Activated CD8-positive, alpha-beta T cell treated with anti-CD3 and anti-CD28 coated beads, Interleukin-2, amount 10 ng/mL, durations not matched to agents 7 days and 5 days (primary cell): ENCODE results near the gene PRDM7. TPM values are rescaled to one million over a fixed set of nuclear protein-coding genes. Genes with fewer than 3 reads are reported as not detected.
A peak's percentile ranks its signal among the peaks of the same experiment; 100 is the strongest.
"Not testable (repeated sequence)": the region's sequence is repeated elsewhere in the genome, so short reads cannot be mapped to it uniquely, and the experiment has no call there.

Experiments
- ATAC-seq: fragments of 150-1000 bp; cut with Tn5 transposase; one replicate; pipeline ENCODE4 v1.10.0; 2021; ENCODE audit warnings: moderate library complexity
- CTCF ChIA-PET: fragments of 350-600 bp; sonication (Branson Sonifier 250); formaldehyde crosslinking; loops from one replicate; lab custom pipeline; 2021; ENCODE audit warnings: antibody characterized with exemption; lab: Charles Lee
- POLR2A ChIA-PET: fragments of 350-600 bp; sonication (Branson Sonifier 250); formaldehyde crosslinking; loops from one replicate; lab custom pipeline; 2021; ENCODE audit warnings: antibody characterized with exemption; lab: Charles Lee
- DNase-seq: peaks from one replicate; pipeline ENCODE4 v3.0.0-alpha.2; 2020
- H3K27ac Mint-ChIP-seq: one replicate; pipeline ENCODE4 v1.8.0; 2021; ENCODE audit warnings: mild to moderate bottlenecking, mixed read lengths
- H3K27me3 Mint-ChIP-seq: one replicate; pipeline ENCODE4 v1.8.0; 2021; ENCODE audit warnings: low read depth, mixed read lengths
- H3K36me3 Mint-ChIP-seq: one replicate; pipeline ENCODE4 v1.8.0; 2021; ENCODE audit warnings: low read depth, mixed read lengths
- H3K4me1 Mint-ChIP-seq: one replicate; pipeline ENCODE4 v1.8.0; 2021; ENCODE audit warnings: low read depth, mixed read lengths
- H3K4me3 Mint-ChIP-seq: one replicate; pipeline ENCODE4 v1.8.0; 2021; ENCODE audit warnings: mild to moderate bottlenecking, mixed read lengths
- H3K9me3 Mint-ChIP-seq: one replicate; pipeline ENCODE4 v1.8.0; 2022; ENCODE audit warnings: mixed read lengths; ENCODE audit not compliant: insufficient read depth
- total RNA-seq, 2 experiments: library from RNA; stranded (reverse); gene quantifications; one replicate each; pipeline ENCODE4 v1.2.3, GENCODE V29; 2021

Gene PRDM7
- total RNA-seq, 2 experiments from 2014 or later: not detected

DNA sequence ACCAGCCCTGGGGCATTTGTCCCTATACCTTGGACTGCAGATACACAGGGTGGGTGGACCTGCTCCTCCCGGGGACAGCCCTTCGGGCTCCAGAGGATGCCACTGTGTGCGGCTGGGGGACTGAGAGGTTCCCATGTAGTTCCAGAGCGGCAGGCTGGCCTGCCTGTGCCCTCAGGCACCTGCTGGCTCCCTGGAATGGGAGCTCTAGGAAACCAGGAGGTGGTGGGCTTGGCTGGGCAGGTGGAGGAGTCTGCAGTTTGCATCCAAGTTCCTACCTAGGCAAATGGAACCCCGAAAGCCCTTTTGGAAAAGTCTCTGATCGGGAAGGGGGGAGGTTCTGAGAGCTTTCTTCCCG is 58.9 kb downstream of the PRDM7 start:
- Mint-ChIP-seq H3K4me3 (peak overlapping the region; percentile 59), H3K27me3 (peaks cover 35% of the 10 kb centered on the region), H3K4me1 (peaks cover 22% of the 10 kb centered on the region), H3K9me3 (peaks cover 7% of the 10 kb centered on the region), H3K36me3 (peaks cover 5% of the 10 kb centered on the region), H3K27ac (no peak overlapping the region)
- ChIA-PET POLR2A (no interaction called here), CTCF (no interaction called here)
- no peak for ATAC-seq
- no peak for DNase-seq

DNA sequence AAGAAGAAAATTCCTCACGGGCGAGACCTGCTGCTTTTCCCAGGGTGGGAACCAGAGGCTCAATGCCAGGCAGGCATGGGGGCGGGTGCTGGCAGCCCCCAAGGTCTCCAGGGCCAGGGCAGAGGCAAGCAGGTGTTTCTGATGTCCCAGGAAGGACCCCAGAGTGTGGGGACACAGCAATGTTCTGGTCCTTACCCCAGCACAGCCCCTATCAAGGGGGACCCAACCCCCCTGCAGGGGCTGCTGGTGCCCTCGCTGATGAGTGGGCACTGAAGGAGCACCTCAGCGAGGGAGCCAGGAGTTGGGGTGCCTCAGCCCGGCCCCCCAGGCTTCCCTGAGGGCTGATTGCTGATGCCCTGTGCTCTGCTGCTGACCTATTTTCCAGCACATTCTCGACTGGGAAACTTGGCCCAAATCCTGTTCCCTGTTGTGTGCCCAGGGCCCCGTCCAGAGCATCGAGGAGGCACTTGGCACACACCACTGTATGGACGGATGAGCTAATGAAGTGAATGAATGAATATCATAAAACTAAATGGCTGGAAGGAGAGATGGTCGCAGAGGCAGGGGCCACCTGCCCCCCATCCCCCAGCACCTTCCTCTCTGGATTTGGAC is 60.7 kb downstream of the PRDM7 start:
- H3K4me1 Mint-ChIP-seq: peaks cover 13% of the 10 kb centered on the region
- peaks cover 35% of the 10 kb centered on the region for H3K27me3 Mint-ChIP-seq
- H3K36me3 Mint-ChIP-seq: peaks cover 3% of the 10 kb centered on the region
- H3K27ac Mint-ChIP-seq: no peak overlapping the region
- ATAC-seq (no peak), DNase-seq (no peak)
- ChIA-PET CTCF (no interaction called here), POLR2A (no interaction called here)
- H3K4me3 Mint-ChIP-seq: no peak overlapping the region
- H3K9me3 Mint-ChIP-seq: no peaks in the 10 kb centered on the region

DNA sequence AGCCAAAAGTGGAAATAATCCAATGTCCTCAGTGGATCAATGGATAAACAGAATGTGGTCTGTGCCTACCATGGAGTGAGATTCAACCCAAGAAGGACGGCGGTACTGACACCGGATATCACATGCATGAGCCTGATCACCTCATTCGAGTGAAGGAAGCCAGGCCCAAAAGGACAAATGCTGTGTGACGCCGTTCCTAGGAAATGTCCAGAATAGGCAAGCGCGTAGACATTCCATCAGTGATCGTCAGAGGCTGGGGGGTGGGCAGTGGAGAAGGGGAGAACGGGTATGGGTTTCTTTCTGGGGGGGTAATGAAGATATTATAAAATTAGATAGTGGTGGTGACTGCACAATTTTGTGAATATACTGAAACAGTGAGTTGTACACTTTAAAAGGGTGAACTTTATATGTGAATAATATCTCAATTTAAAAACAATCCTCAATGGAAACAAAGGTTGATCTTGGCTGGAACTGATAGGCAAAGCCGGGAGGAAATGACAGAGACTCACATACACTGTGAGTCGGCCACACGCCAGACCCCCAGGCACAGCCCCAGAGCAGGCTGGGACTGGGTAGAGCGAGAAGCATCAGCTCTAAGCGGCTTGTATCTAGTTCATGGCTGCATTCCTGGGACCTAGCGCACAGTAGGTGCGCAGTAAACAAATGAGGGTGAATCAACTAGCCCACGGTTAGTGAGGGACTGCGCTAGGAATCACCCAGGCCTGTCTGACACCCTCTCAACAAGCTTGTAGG is 61.4 kb downstream of the PRDM7 start:
- H3K9me3 Mint-ChIP-seq: no peaks in the 10 kb centered on the region
- no peak overlapping the region for H3K27ac Mint-ChIP-seq
- no peak overlapping the region for H3K4me3 Mint-ChIP-seq
- H3K36me3 Mint-ChIP-seq: no peaks in the 10 kb centered on the region
- DNase-seq: no peak
- H3K27me3 Mint-ChIP-seq: peaks cover 32% of the 10 kb centered on the region
- ATAC-seq: no peak
- peaks cover 7% of the 10 kb centered on the region for H3K4me1 Mint-ChIP-seq
- CTCF ChIA-PET: no interaction called here
- POLR2A ChIA-PET: no interaction called here

DNA sequence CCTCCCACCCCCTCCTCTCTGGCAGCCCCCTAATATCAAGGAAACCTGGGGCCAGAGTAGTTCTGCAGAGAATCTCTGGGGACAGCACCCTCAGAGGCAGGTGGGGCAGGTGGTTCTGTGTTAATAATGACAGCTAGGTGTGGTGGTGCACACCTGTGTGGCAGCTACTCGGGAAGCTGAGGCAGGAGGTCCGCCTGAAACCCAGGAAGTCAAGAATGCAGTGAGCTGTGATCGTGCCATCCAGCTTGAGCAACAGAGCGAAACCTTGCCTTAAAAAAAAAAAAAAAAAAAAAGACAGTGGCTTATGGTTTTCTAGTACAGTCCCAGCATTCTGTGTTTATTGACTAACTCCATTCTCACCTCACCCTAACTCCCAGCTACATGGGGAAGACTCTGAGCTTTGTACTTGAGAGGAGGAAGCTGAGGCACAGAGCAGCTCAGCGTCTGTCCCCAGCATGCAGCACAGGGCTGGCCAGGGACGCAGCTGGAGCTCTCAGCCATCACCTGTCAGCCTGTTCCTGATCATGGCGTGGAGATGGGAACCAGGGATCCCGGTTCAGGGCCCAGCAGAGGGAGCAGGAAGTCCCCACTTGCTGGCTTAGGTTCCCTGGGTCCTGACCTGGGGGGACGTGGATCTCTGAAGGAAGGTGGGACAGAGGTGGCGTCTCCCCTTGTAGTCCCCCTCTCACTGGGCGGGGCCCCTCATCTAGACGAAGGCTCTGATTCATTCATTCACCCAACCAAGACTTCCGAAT is 64.0 kb downstream of the PRDM7 start:
- H3K4me1 Mint-ChIP-seq: peaks cover 15% of the 10 kb centered on the region
- CTCF ChIA-PET: no interaction called here
- no peak for ATAC-seq
- no peaks in the 10 kb centered on the region for H3K36me3 Mint-ChIP-seq
- DNase-seq: no peak
- no peak overlapping the region for H3K4me3 Mint-ChIP-seq
- peaks cover 24% of the 10 kb centered on the region for H3K27me3 Mint-ChIP-seq
- POLR2A ChIA-PET: interaction anchor here (0.7 kb wide), 1 partner anchor 37 kb away, joined by 3 read pairs; no protein-coding TSS in a partner anchor
- no peaks in the 10 kb centered on the region for H3K9me3 Mint-ChIP-seq
- no peak overlapping the region for H3K27ac Mint-ChIP-seq

DNA sequence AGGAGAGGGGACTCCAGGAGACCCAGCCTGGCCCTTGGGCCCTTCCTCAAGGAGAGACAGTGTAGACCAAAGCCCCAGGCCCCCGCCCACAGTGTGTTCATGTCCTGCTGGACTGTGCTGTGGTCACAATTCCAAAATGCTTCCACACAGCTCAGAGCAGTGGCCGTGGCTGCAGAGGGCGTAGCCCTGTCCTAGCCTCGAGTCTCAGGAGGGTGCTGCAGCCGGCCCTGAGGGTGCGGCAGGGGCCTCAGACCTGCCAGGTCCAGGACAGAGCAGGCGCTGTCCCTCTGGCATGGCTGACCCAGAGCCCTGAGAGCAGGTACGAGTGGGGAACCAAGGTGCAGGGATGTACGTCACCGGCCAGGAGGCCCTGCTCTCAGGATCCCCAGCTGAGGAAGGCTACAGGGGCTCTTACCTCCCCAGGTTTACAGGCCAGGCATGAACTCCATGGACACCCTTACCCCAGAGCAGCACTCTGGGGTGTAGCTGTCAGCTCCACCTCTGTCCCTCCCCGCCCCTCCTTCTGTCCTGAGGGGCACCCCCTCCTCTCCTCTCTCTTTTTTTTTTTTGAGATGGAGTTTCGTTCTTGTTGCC is 65.1 kb downstream of the PRDM7 start:
- CTCF ChIA-PET: no interaction called here
- H3K27ac Mint-ChIP-seq: no peak overlapping the region
- peaks cover 18% of the 10 kb centered on the region for H3K27me3 Mint-ChIP-seq
- H3K36me3 Mint-ChIP-seq: no peaks in the 10 kb centered on the region
- H3K4me3 Mint-ChIP-seq: no peak overlapping the region
- H3K9me3 Mint-ChIP-seq: no peaks in the 10 kb centered on the region
- POLR2A ChIA-PET: no interaction called here
- ATAC-seq: no peak
- H3K4me1 Mint-ChIP-seq: peaks cover 15% of the 10 kb centered on the region
- no peak for DNase-seq

DNA sequence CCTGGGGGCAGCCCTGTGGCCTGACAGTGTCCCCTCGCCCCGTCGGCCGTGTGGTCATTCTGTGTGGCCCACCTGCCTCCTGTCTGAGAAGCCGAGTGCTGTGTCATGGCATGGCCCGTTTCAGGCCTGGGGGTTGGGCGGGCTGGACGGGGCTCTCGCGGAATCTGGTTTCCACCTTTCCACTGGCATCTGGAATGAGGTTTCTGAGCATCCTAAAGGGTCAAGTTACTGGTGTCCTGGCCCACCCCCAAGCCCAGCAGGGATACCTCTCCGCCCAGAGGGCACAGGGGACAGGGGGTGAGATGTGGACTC is 65.7 kb downstream of the PRDM7 start:
- DNase-seq (no peak), ATAC-seq (no peak)
- Mint-ChIP-seq H3K9me3 (no peaks in the 10 kb centered on the region), H3K4me1 (peaks cover 15% of the 10 kb centered on the region), H3K4me3 (no peak overlapping the region), H3K36me3 (no peaks in the 10 kb centered on the region), H3K27ac (no peak overlapping the region), H3K27me3 (peaks cover 18% of the 10 kb centered on the region)
- ChIA-PET POLR2A (no interaction called here), CTCF (no interaction called here)

DNA sequence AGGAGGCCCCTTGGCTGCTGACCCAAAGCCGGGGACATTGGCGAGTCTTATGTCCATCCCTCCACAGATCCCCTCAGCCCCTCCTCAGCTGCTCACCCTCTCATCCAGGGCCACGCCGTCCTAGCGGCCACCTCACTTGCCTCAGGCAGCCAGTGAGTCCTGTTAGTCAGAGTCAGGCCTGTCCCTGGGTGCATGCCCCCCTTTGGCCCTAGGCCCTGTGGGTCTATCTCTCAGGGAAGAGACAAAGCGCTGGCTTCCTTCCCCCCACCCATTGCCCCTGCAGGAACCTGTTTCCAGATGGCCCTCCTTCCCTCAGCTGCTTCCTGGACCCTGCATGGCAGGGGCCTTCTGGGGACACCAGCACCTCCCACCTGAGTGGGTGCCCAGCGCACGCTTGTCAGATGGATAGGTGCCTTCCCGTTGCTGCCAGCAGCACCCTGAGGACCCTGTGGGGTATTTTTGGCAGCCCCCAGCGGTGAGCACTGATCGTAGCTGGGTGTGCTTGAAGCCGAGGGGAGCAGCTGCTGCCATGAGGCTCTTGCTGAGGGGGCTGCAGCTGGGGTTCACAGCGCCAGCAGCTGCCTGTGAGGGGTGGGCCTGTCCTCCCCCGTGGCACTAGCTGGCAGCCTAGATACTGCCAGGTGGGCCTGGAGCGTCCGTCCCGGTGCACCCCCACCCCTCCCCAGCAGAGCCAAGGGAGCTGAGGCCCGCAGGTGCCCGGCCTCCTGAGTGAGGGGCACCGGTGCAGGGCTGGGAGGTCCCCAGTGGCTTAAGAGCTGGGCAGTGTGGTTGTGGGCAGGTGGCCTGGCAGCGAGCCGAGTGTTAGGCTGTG is 66.2 kb downstream of the PRDM7 start:
- POLR2A ChIA-PET: interaction anchor here (0.6 kb wide), 1 partner anchor 25 kb away, joined by 3 read pairs; no protein-coding TSS in a partner anchor
- CTCF ChIA-PET: no interaction called here

DNA sequence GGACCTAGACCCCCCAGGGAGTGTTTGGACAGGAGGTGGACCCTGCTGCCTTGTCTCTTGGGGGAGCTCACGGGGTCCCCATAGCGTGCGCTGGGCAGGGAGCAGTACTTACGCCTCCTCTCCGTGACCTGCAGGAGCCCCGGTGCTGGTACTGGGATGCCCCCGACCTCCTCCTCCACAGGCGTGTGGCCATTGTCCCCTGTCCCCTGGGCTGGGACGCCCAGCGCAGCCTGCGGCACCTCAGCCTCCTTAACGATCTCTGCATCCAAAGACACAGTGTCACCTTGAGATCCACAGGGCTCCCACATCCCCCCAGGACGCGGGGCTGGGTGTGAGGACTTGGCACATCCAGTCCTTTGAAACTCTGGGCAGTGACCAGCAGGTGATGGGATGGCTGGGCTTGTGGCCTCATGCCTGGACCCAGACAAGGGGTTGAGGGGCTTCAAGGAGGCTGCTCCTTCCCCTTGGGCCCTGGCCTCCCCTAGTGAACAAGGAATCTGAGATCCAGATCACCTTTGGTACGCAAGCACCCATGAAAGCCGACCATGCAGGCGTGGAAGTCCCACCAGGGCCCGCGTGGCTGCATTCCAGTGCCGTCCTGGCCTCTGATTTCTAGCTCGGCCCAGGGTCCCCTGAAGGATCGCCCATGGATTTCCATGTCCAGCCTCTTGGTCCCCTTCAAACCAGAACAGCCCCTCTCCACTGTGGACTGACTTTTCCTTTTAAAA is 67.8 kb downstream of the PRDM7 start:
- ATAC-seq (no peak), DNase-seq (no peak)
- no peaks in the 10 kb centered on the region for H3K9me3 Mint-ChIP-seq
- H3K4me1 Mint-ChIP-seq: peaks cover 15% of the 10 kb centered on the region
- no peaks in the 10 kb centered on the region for H3K36me3 Mint-ChIP-seq
- ChIA-PET CTCF (interaction anchor here (0.8 to 0.9 kb wide), 2 partner anchors 10 to 12 kb away, joined by 4 to 5 read pairs; partner anchors contain the start of gene DBNDD1), POLR2A (interaction anchor here (0.8 kb wide), 1 partner anchor 168 kb away, joined by 3 read pairs; no protein-coding TSS in a partner anchor)
- H3K27me3 Mint-ChIP-seq: peaks cover 8% of the 10 kb centered on the region
- peak overlapping the region; percentile 49 for H3K4me3 Mint-ChIP-seq
- peak overlapping the region; percentile 77 for H3K27ac Mint-ChIP-seq

More for the DNA sequence above, 66.2 kb downstream of the PRDM7 start:
- ATAC-seq: no peak
- Mint-ChIP-seq H3K36me3 (no peaks in the 10 kb centered on the region), H3K4me1 (peaks cover 15% of the 10 kb centered on the region), H3K27ac (no peak overlapping the region), H3K9me3 (no peaks in the 10 kb centered on the region), H3K27me3 (peaks cover 16% of the 10 kb centered on the region), H3K4me3 (no peak overlapping the region)
- DNase-seq: no peak

DNA sequence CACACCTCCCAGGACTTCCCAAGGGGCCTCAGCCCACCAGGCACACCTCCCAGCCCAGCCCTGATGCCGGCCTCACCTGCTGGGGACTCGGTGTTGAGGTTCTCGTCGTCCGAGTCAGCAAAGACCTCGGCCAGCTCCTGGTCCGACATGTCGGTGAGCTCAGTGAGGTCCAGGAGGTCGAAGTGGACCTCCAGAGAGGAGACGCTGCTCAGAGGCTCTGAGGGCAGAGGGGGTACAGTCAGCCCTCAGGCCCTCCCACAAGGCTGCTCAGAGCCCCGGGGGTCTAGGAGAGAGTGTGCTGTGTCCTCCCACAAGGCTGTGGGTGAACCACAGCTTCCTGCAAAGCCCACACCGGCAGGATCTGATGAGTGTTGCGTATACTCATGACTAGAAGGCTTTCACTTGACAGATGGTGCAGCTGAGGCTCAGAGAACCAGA is 68.4 kb downstream of the PRDM7 start:
- Mint-ChIP-seq H3K36me3 (no peaks in the 10 kb centered on the region), H3K4me1 (peaks cover 15% of the 10 kb centered on the region), H3K27ac (peak overlapping the region; percentile 77), H3K27me3 (peaks cover 6% of the 10 kb centered on the region), H3K9me3 (no peaks in the 10 kb centered on the region), H3K4me3 (peak overlapping the region; percentile 49)
- DNase-seq (peak; percentile 87), ATAC-seq (peak; percentile 95)
- ChIA-PET CTCF (interaction anchor here (0.8 to 0.9 kb wide), 2 partner anchors 10 to 13 kb away, joined by 4 to 5 read pairs; partner anchors contain the start of gene DBNDD1), POLR2A (interaction anchor here (0.8 kb wide), 1 partner anchor 168 kb away, joined by 3 read pairs; no protein-coding TSS in a partner anchor)

DNA sequence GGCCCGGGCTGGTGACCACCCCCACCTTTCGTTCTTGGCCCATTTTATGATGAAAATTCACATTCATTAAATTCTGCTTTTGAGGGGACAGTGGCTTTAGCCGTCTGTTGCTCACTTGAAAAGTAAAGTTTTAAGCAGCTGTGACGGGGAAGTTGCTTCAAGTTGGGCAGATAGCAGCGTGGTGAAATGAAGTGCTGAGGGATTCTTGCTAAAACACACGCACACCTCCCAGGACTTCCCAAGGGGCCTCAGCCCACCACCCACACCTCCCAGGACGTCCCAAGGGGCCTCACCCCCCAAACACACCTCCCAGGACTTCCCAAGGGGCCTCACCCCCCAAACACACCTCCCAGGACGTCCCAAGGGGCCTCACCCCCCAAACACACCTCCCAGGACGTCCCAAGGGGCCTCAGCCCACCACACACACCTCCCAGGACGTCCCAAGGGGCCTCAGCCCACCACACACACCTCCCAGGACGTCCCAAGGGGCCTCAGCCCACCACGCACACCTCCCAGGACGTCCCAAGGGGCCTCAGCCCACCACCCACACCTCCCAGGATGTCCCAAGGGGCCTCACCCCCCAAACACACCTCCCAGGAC is 69.4 kb downstream of the PRDM7 start:
- H3K9me3 Mint-ChIP-seq, H3K27ac Mint-ChIP-seq, H3K36me3 Mint-ChIP-seq, CTCF ChIA-PET, ATAC-seq, H3K27me3 Mint-ChIP-seq, POLR2A ChIA-PET, DNase-seq, H3K4me3 Mint-ChIP-seq: not testable (repeated sequence)
- peaks cover 15% of the 10 kb centered on the region for H3K4me1 Mint-ChIP-seq
